Measurements from ENCODE around the gene CLASRP. TPM values are rescaled to one million over a fixed set of nuclear protein-coding genes. Genes with fewer than 3 reads are reported as not detected.

The CLASRP gene
- polyA plus RNA-seq, 1 experiment = 12.4 TPM

GRCh38 chr19:45049073-45049736 lies 10.4 kb downstream of the CLASRP start:
- ChIA-PET CTCF (interaction anchor here (3.8 kb wide), 1 partner anchor 11 kb away, joined by 27 read pairs; no protein-coding TSS in a partner anchor), POLR2A (interaction anchor here (0.7 to 2.0 kb wide), 3 partner anchors 10 to 14 kb away, joined by 3 to 14 read pairs (median 3); partner anchors contain the start of gene CLASRP)
- TF ChIP-seq CTCF (IDR thresholded peaks at IDR 0.05; ENCODE audit: low read depth, low read length) = no peak
- Histone ChIP-seq H3K4me3 (ENCODE audit: low read depth, low read length) (no peak overlapping the region), H3K27ac (ENCODE audit: low read depth, low read length) (no peak overlapping the region), H3K9me3 (ENCODE audit: control insufficient read depth, insufficient read depth, low read length) (no peaks in the 10 kb centered on the region), H3K27me3 (ENCODE audit: control insufficient read depth, insufficient read depth, low read length) (no peaks in the 10 kb centered on the region)
- no peak for DNase-seq (ENCODE audit: low read depth, low spot score)

GRCh38 chr19:45050036-45050435 lies 11.2 kb downstream of the CLASRP start:
- CTCF ChIA-PET = interaction anchor here (0.5 to 3.8 kb wide), 2 partner anchors 10 to 37 kb away, joined by 3 to 27 read pairs; no protein-coding TSS in a partner anchor
- POLR2A ChIA-PET = interaction anchor here (0.9 to 2.0 kb wide), 2 partner anchors 10 to 11 kb away, joined by 3 to 14 read pairs; partner anchors contain the start of gene CLASRP

GRCh38 chr19:45051929-45052579 lies 13.2 kb downstream of the CLASRP start:
- Histone ChIP-seq H3K27me3 (ENCODE audit: control insufficient read depth, insufficient read depth, low read length) (no peaks in the 10 kb centered on the region), H3K4me3 (ENCODE audit: low read depth, low read length) (no peak overlapping the region), H3K9me3 (ENCODE audit: control insufficient read depth, insufficient read depth, low read length) (no peaks in the 10 kb centered on the region), H3K27ac (ENCODE audit: low read depth, low read length) (no peak overlapping the region)
- no peak for DNase-seq (ENCODE audit: low read depth, low spot score)
- ChIA-PET POLR2A (interaction anchor here (0.6 kb wide), 1 partner anchor 82 kb away, joined by 7 read pairs; no protein-coding TSS in a partner anchor), CTCF (interaction anchor here (3.8 kb wide), 1 partner anchor 8 kb away, joined by 27 read pairs; no protein-coding TSS in a partner anchor)
- no peak for TF ChIP-seq CTCF (IDR thresholded peaks at IDR 0.05; ENCODE audit: low read depth, low read length)

More at GRCh38 chr19:45050036-45050435, 11.2 kb downstream of the CLASRP start:
- H3K27ac ChIP-seq (ENCODE audit: low read depth, low read length) = no peak overlapping the region
- no peak for DNase-seq (ENCODE audit: low read depth, low spot score)
- no peaks in the 10 kb centered on the region for H3K27me3 ChIP-seq (ENCODE audit: control insufficient read depth, insufficient read depth, low read length)
- no peak for TF ChIP-seq CTCF (IDR thresholded peaks at IDR 0.05; ENCODE audit: low read depth, low read length)
- no peaks in the 10 kb centered on the region for H3K9me3 ChIP-seq (ENCODE audit: control insufficient read depth, insufficient read depth, low read length)
- H3K4me3 ChIP-seq (ENCODE audit: low read depth, low read length) = no peak overlapping the region

- POLR2A ChIA-PET = no interaction called here
- H3K27ac ChIP-seq (ENCODE audit: low read depth, low read length) = no peak overlapping the region
These were observed 18.0 kb downstream of the CLASRP start for GRCh38 chr19:45056831-45057230.

More at GRCh38 chr19:45056831-45057230, 18.0 kb downstream of the CLASRP start:
- H3K4me3 ChIP-seq (ENCODE audit: low read depth, low read length) = no peak overlapping the region
- no peak for DNase-seq (ENCODE audit: low read depth, low spot score)
- H3K27me3 ChIP-seq (ENCODE audit: control insufficient read depth, insufficient read depth, low read length) = no peaks in the 10 kb centered on the region
- CTCF ChIA-PET = interaction anchor here (0.5 kb wide), 1 partner anchor 50 kb away, joined by 3 read pairs; no protein-coding TSS in a partner anchor
- TF ChIP-seq CTCF (IDR thresholded peaks at IDR 0.05; ENCODE audit: low read depth, low read length) = no peak
- H3K9me3 ChIP-seq (ENCODE audit: control insufficient read depth, insufficient read depth, low read length) = no peaks in the 10 kb centered on the region
